ENCODE results near the gene QRICH1. TPM values are rescaled to one million over a fixed set of nuclear protein-coding genes. Genes with fewer than 3 reads are reported as not detected.
A peak's percentile ranks its signal among the peaks of the same experiment; 100 is the strongest.

The QRICH1 gene
- total RNA-seq, 1 experiment from 2014 or later: 80.0 TPM

- peaks cover 41% of the 10 kb centered on the region for H3K36me3 ChIP-seq (ENCODE audit: insufficient read depth, low read length)
- H3K27me3 ChIP-seq (ENCODE audit: low read length): no peaks in the 10 kb centered on the region
- H3K4me2 ChIP-seq (ENCODE audit: low read depth, low read length, poor library complexity, severe bottlenecking): peak overlapping the region; percentile 91
- H4K20me1 ChIP-seq (ENCODE audit: insufficient read depth, low read depth, low read length): peaks cover 11% of the 10 kb centered on the region; the same call in 1 of the 2 replicates
- DNase-seq: no peak
- no peaks in the 10 kb centered on the region for H3K9me2 ChIP-seq (replicated peaks; ENCODE audit: insufficient read depth, low read length)
- no peak overlapping the region for H2AFZ ChIP-seq (ENCODE audit: low read length)
- no peak overlapping the region for H3K9ac ChIP-seq (ENCODE audit: low read length)
- H3K79me2 ChIP-seq (ENCODE audit: low read length): peaks cover 63% of the 10 kb centered on the region
- peaks cover 67% of the 10 kb centered on the region for H3K4me1 ChIP-seq (ENCODE audit: low read length)
- no peak overlapping the region for H3K4me3 ChIP-seq (ENCODE audit: low read length)
- no peak overlapping the region for H3K27ac ChIP-seq (ENCODE audit: low read length)
- H3K9me3 ChIP-seq (ENCODE audit: low read length): no peaks in the 10 kb centered on the region
These were observed 67.3 kb downstream of the QRICH1 start for GRCh38 chr3:49026536-49026935.

GRCh38 chr3:49025793-49026520 lies 67.9 kb downstream of the QRICH1 start:
- no peaks in the 10 kb centered on the region for H3K9me2 ChIP-seq (replicated peaks; ENCODE audit: insufficient read depth, low read length)
- peak overlapping the region; percentile 21; the same call in 1 of the 2 replicates for H3K9ac ChIP-seq (ENCODE audit: low read length)
- peak; percentile 53 for DNase-seq
- no peak overlapping the region for H2AFZ ChIP-seq (ENCODE audit: low read length)
- H3K36me3 ChIP-seq (ENCODE audit: insufficient read depth, low read length): peaks cover 38% of the 10 kb centered on the region
- peaks cover 66% of the 10 kb centered on the region for H3K79me2 ChIP-seq (ENCODE audit: low read length)
- no peak overlapping the region for H3K27ac ChIP-seq (ENCODE audit: low read length)
- H3K4me1 ChIP-seq (ENCODE audit: low read length): peaks cover 67% of the 10 kb centered on the region
- H3K4me3 ChIP-seq (ENCODE audit: low read length): no peak overlapping the region
- peak overlapping the region; percentile 18 for H3K4me2 ChIP-seq (ENCODE audit: low read depth, low read length, poor library complexity, severe bottlenecking)
- no peaks in the 10 kb centered on the region for H3K27me3 ChIP-seq (ENCODE audit: low read length)
- peaks cover 11% of the 10 kb centered on the region; the same call in 1 of the 2 replicates for H4K20me1 ChIP-seq (ENCODE audit: insufficient read depth, low read depth, low read length)
- no peaks in the 10 kb centered on the region for H3K9me3 ChIP-seq (ENCODE audit: low read length)

GRCh38 chr3:49025005-49025792 lies 68.7 kb downstream of the QRICH1 start:
- peaks cover 38% of the 10 kb centered on the region for H3K36me3 ChIP-seq (ENCODE audit: insufficient read depth, low read length)
- H3K4me2 ChIP-seq (ENCODE audit: low read depth, low read length, poor library complexity, severe bottlenecking): peak overlapping the region; percentile 25
- H3K9ac ChIP-seq (ENCODE audit: low read length): peak overlapping the region; percentile 21; the same call in 1 of the 2 replicates
- H3K4me1 ChIP-seq (ENCODE audit: low read length): peaks cover 71% of the 10 kb centered on the region
- no peak overlapping the region for H3K4me3 ChIP-seq (ENCODE audit: low read length)
- H4K20me1 ChIP-seq (ENCODE audit: insufficient read depth, low read depth, low read length): peaks cover 11% of the 10 kb centered on the region; the same call in 1 of the 2 replicates
- DNase-seq: peak; percentile 62
- no peak overlapping the region for H2AFZ ChIP-seq (ENCODE audit: low read length)
- H3K9me2 ChIP-seq (replicated peaks; ENCODE audit: insufficient read depth, low read length): no peaks in the 10 kb centered on the region
- peak overlapping the region; percentile 30 for H3K27ac ChIP-seq (ENCODE audit: low read length)
- no peaks in the 10 kb centered on the region for H3K9me3 ChIP-seq (ENCODE audit: low read length)
- peaks cover 74% of the 10 kb centered on the region for H3K79me2 ChIP-seq (ENCODE audit: low read length)
- H3K27me3 ChIP-seq (ENCODE audit: low read length): no peaks in the 10 kb centered on the region

GRCh38 chr3:49024449-49024848 lies 69.4 kb downstream of the QRICH1 start:
- Histone ChIP-seq H3K9me3 (ENCODE audit: low read length) (no peaks in the 10 kb centered on the region), H4K20me1 (ENCODE audit: insufficient read depth, low read depth, low read length) (peaks cover 11% of the 10 kb centered on the region; the same call in 1 of the 2 replicates), H3K4me2 (ENCODE audit: low read depth, low read length, poor library complexity, severe bottlenecking) (peak overlapping the region; percentile 97), H3K27ac (ENCODE audit: low read length) (0 out of 2 replicates have a peak overlapping the region, but pooled peaks have one; percentile 16), H3K79me2 (ENCODE audit: low read length) (peaks cover 80% of the 10 kb centered on the region), H3K4me3 (ENCODE audit: low read length) (no peak overlapping the region), H3K36me3 (ENCODE audit: insufficient read depth, low read length) (peaks cover 38% of the 10 kb centered on the region), H2AFZ (ENCODE audit: low read length) (no peak overlapping the region), H3K9me2 (replicated peaks; ENCODE audit: insufficient read depth, low read length) (no peaks in the 10 kb centered on the region), H3K9ac (ENCODE audit: low read length) (peak overlapping the region; percentile 5), H3K4me1 (ENCODE audit: low read length) (peaks cover 74% of the 10 kb centered on the region), H3K27me3 (ENCODE audit: low read length) (no peaks in the 10 kb centered on the region)
- DNase-seq: no peak

GRCh38 chr3:49023775-49024174 lies 70.1 kb downstream of the QRICH1 start:
- Histone ChIP-seq H3K9me3 (ENCODE audit: low read length) (no peaks in the 10 kb centered on the region), H2AFZ (ENCODE audit: low read length) (no peak overlapping the region), H3K9ac (ENCODE audit: low read length) (peak overlapping the region; percentile 5; the same call in 1 of the 2 replicates), H3K4me1 (ENCODE audit: low read length) (peaks cover 76% of the 10 kb centered on the region), H3K4me2 (ENCODE audit: low read depth, low read length, poor library complexity, severe bottlenecking) (peak overlapping the region; percentile 97), H3K4me3 (ENCODE audit: low read length) (peak overlapping the region; percentile 12; the same call in 1 of the 2 replicates), H3K36me3 (ENCODE audit: insufficient read depth, low read length) (peaks cover 38% of the 10 kb centered on the region), H3K27ac (ENCODE audit: low read length) (peak overlapping the region; percentile 16; the same call in 1 of the 2 replicates), H4K20me1 (ENCODE audit: insufficient read depth, low read depth, low read length) (peaks cover 11% of the 10 kb centered on the region; the same call in 1 of the 2 replicates), H3K79me2 (ENCODE audit: low read length) (peaks cover 76% of the 10 kb centered on the region), H3K9me2 (replicated peaks; ENCODE audit: insufficient read depth, low read length) (no peaks in the 10 kb centered on the region), H3K27me3 (ENCODE audit: low read length) (no peaks in the 10 kb centered on the region)
- no peak for DNase-seq

DNA sequence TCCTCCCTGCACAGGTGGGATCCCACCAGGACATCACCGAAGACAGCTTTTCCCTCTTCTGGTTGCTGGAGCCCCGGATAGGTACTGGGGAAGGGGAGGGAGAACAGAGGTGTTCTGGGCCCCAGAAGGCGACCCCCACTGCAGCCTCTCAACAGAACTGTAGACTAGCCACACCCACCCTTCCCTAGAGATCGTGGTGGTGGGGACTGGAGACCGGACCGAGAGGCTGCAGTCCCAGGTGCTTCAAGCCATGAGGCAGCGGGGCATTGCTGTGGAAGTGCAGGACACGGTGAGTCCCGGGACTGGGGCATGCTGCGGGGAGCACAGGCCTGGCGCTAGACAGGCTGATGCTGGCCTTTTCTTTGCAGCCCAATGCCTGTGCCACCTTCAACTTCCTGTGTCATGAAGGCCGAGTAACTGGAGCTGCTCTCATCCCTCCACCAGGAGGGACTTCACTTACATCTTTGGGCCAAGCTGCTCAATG lies 71.1 kb downstream of the QRICH1 start:
- H3K4me1 ChIP-seq (ENCODE audit: low read length): peaks cover 69% of the 10 kb centered on the region
- H4K20me1 ChIP-seq (ENCODE audit: insufficient read depth, low read depth, low read length): peaks cover 11% of the 10 kb centered on the region; the same call in 1 of the 2 replicates
- no peaks in the 10 kb centered on the region for H3K9me2 ChIP-seq (replicated peaks; ENCODE audit: insufficient read depth, low read length)
- H3K9ac ChIP-seq (ENCODE audit: low read length): peak overlapping the region; percentile 96
- DNase-seq: peak; percentile 75
- peaks cover 65% of the 10 kb centered on the region for H3K79me2 ChIP-seq (ENCODE audit: low read length)
- H2AFZ ChIP-seq (ENCODE audit: low read length): no peak overlapping the region
- H3K4me2 ChIP-seq (ENCODE audit: low read depth, low read length, poor library complexity, severe bottlenecking): peak overlapping the region; percentile 97
- H3K9me3 ChIP-seq (ENCODE audit: low read length): no peaks in the 10 kb centered on the region
- peaks cover 31% of the 10 kb centered on the region for H3K36me3 ChIP-seq (ENCODE audit: insufficient read depth, low read length)
- H3K27me3 ChIP-seq (ENCODE audit: low read length): no peaks in the 10 kb centered on the region
- peak overlapping the region; percentile 93 for H3K27ac ChIP-seq (ENCODE audit: low read length)
- peak overlapping the region; percentile 82 for H3K4me3 ChIP-seq (ENCODE audit: low read length)

DNA sequence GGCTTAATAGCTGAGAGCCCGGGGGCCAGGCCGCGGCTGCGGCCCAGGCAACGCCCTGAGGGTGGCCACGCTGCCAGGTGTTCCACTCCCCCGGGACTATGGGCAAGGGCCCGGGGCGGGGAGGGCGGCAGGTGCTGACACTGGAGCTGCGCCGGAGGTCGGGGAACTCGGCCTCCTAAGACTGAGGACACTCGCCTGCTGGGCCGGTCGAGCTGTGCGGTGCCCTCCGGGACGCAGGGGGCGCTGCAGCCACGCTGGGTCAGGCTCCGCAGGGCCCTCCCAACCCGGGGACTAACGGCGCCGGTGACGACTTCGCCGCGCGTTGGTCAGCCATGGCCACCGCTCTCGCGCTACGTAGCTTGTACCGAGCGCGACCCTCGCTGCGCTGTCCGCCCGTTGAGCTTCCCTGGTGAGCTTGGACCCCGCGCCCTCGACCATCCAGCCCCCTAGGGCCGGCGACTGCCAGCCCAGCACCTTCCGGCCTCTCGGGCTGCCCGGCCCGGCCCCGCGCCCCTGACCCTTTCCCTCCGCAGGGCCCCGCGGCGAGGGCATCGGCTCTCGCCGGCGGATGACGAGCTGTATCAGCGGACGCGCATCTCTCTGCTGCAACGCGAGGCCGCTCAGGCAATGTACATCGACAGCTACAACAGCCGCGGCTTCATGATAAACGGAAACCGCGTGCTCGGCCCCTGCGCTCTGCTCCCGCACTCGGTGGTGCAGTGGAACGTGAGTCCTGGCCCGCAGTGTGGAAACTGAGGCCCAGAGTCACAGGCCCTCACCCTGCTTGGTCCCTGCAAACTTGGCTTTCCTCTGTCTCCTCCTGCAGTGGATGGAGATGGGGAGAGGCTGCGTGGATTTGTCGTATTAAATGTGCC lies 71.8 kb downstream of the QRICH1 start, which contains the start of gene NDUFAF3:
Gene NDUFAF3 (plus strand): TSS at position 309 of the 875 bp plus-strand sequence. CDS start 24 bp downstream, at position 333.
- H3K36me3 ChIP-seq (ENCODE audit: insufficient read depth, low read length): peaks cover 24% of the 10 kb centered on the region
- H3K27ac ChIP-seq (ENCODE audit: low read length): peak within 1 kb of the TSS; percentile 93
- H3K4me3 ChIP-seq (ENCODE audit: low read length): peak within 1 kb of the TSS; percentile 82
- no peaks in the 10 kb centered on the region for H3K27me3 ChIP-seq (ENCODE audit: low read length)
- no peaks in the 10 kb centered on the region for H3K9me2 ChIP-seq (replicated peaks; ENCODE audit: insufficient read depth, low read length)
- H3K9ac ChIP-seq (ENCODE audit: low read length): peak within 1 kb of the TSS; percentile 96
- H3K79me2 ChIP-seq (ENCODE audit: low read length): peaks cover 59% of the 10 kb centered on the region
- H3K9me3 ChIP-seq (ENCODE audit: low read length): no peaks in the 10 kb centered on the region
- no peak within 1 kb of the TSS; the same call in 1 of the 2 replicates for H2AFZ ChIP-seq (ENCODE audit: low read length)
- peaks cover 69% of the 10 kb centered on the region for H3K4me1 ChIP-seq (ENCODE audit: low read length)
- H3K4me2 ChIP-seq (ENCODE audit: low read depth, low read length, poor library complexity, severe bottlenecking): peak within 1 kb of the TSS; percentile 97
- peaks cover 11% of the 10 kb centered on the region; the same call in 1 of the 2 replicates for H4K20me1 ChIP-seq (ENCODE audit: insufficient read depth, low read depth, low read length)
- peak; percentile 98 for DNase-seq

Data from Karpas-422 (cell line).